GM19023 (cell line): ENCODE data around the gene LHX6.
A peak's percentile ranks its signal among the peaks of the same experiment; 100 is the strongest.

Experiments used
- ATAC-seq: cut with Tn5 transposase; IDR thresholded peaks from one replicate; pipeline ENCODE4 v1.9.1; 2021; ENCODE audit warnings: mild to moderate bottlenecking, moderate library complexity; ENCODE audit not compliant: unreplicated experiment

Gene LHX6

DNA sequence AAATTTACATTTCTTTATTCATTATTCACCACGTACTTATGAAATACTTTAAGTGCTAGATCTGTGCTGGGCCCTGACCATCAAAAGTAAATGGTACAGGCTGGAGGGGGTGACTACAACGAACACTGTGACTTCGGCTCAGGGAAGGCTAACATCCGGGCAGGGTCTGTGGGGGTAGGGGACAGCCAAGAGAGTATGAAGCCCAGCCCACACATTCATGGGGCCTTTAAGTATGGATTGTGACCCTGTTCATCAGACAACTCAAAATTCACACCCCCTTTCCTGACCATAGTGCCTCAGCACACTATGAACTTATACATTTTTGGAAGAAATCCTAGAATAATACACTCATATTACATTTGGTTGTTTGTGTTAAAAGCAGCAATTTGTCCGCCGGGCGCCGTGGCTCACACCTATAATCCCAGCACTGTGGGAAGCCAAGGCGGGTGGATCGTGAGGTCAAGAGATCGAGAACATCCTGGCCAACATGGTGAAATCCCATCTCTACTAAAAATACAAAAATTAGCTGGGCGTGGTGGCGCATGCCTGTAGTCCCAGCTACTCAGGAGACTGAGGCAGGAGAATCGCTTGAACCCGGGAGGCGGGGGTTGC lies 35.7 kb downstream of the LHX6 start:
- no peak for ATAC-seq

DNA sequence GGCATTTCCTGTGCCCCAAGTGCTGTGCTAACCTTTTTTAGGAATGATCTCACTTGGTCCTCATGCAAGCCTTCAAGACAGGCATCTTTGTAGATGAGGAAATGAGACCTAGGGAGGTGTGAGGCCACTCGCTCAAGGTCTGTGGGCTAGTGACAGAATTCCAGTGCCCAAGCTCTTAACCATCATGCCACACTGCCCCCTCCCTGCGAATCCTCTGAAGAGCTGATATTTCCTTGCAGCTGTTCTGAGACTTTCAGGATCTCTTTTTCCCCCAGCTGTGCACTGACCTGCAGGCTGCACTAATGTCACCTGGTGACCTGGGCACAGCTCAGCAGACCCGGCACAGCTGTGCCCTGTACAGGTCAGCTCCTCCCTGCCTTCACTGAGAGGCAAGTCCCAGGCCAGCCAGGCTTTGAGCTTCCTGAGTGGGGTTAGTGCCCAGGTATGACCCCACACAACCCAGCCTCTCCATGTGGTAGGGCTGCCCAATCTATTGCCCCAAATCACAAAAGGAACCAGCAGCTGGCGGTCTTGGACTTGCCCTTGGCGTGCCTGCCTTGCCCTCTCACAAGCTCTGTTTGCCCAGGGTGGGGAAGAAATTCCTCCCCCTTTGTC lies 36.4 kb downstream of the LHX6 start:
- no peak for ATAC-seq

DNA sequence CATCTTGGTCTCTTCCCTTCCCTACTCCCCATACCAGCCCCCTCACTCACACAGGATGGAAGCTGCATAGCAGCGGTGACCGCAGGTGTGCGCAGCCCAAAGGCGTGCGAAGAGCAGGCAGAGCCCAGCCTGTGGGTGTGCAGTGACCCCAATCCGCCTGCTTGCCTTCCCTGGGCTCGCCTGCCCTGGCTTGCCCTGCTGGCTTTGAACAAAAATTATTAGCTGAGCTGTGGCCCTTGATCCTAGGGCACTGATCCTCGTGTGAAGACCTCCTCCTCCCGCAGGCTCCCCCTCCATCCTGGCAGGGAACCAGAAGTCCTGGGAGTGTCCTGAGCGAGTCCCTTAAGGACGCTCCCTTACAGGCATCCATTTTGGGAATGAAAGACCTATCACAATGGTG lies 37.2 kb downstream of the LHX6 start:
- ATAC-seq, result no peak

DNA sequence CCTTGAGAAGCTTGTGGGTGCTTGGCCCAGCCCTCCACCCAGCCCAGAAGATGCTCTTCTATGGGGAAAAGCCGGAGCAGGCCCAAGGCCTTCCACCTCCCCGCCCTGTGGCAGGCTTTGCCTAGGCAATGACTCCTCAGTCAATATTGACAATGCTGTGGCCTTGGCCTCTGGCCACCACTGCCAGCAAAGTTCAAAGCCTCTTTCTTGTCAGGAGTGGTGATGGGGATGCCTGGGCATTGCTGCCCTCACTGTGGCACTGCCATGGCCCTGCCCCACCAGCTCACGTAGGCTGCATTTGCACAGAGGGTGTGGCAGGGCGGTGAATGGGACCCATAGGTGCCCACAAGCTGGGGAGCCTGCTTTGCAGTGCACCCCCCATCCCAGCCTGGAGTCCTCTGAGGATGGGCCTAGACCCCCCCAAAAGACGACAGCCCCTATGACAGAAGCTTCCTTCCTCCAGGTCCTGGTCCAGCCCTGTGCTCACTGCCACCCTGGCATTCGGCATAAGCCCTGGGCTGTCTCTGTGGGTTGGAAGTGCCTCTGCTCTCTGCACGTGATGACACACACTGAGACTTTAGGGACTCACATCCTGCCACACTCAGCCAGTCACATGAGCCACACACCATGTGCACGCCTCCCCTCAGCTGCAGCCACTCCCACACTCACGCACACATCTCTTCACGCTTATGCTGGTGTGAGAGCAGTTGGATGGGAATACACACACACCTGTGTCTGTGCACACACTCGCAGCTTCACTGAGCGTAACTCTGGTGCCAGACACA lies 38.0 kb downstream of the LHX6 start:
- ATAC-seq, result no peak

DNA sequence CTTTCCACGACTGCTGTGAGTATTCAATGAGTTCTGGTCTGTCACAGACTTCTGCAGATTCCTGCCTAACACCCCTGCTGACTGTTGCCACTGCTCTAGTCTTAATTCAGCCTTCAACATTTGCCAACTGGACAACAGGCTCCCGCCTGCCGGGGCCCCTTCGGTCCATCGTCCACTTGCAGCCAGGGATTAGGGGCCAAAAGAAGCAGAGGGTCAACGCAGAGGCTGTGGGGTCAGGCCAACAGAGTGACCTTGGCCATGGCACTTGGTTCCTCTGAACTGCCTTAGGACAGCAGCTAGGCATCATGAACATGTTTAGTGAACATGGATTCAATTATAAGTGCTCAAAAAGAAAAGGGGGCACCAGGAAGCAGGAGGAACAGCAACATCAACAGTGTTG lies 40.4 kb downstream of the LHX6 start:
- ATAC-seq, result no peak

DNA sequence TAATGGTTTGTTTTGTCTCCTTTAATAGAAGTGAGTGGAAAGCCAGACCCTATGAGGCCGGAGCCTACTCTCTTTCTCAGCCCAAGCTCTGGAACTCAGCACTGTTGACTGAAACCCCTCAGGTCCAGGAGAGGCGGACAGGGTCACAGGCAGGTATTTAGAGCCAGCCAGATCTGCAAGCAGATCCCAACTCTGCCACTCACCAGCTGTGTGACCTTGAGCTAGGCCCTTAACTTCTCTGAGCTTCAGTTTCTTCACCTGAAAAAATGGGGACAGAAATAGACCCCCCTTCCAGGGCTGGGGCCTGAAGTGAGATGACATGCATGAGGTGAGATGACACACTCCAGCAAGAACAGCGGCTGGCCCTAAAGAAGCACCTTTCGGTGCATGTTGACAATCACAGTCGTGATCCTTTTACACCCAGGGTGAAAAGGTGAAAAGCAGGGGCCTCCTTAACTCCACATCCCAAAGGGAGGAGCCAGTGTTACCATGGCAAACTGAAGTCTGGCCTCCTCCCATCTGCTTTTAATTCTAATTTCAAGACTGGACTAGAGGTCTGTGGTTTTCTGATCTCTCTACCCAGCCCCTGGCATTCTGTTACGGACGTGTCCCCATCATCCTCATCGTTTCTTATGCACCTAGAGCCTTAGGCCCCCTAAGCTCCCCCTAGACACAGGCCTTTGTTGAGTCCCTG lies 41.8 kb downstream of the LHX6 start:
- no peak for ATAC-seq

DNA sequence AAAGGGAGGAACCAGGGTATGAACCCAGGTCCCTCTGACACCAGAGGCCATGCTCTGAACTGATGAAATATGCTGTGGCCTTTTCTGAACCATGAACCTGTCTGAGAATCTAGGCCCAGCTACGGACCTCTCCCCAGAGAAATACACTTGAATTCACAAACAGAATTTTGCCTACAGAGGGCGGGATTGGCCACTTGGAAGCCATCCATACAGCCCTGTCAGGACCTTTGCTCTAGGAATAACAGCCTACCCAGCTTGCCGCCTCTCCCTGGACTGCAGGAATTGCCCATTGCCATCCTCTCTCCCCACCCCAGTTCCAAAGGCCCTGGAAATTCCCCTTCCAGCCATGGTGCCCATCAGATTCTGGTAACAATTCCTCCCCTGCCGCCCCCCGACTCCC lies 42.5 kb downstream of the LHX6 start:
- no peak for ATAC-seq

DNA sequence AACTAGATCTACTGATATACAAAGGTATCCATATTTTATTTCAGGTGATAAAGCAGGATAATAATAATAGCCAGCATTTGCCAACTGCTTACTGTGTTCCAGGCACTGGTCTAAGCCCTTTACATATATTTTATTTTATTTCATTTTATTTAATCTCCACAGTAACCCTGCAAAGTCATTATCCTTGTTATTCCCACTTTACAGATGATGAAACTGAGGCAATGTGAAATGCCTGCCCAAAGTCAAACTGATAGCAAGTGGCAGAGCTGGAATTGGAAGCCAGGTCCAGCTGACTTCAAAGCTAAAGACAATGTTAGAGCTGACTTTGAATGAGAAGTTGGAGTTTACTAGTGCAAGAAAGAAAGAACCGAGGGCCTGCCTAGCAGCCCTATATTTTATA lies 44.2 kb downstream of the LHX6 start:
- no peak for ATAC-seq

DNA sequence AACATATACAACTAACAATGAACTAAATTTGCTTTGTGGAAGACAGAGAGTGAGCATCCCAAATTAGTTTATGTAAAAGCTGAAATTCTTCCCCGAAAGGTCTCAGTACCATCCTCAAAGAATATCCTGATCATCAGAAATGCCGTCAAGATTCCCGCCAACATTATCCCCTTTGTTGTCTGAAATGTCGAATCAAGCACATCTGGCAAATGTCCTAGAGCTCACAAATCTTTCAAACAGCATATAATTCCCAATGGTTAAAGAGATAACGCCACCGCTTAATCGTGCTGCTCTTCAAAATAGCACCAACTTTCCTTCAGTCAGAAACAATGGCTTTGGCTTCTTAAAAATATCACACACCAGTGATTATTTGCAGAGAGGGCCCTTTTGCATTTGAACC lies 45.3 kb downstream of the LHX6 start:
- ATAC-seq, result no peak

DNA sequence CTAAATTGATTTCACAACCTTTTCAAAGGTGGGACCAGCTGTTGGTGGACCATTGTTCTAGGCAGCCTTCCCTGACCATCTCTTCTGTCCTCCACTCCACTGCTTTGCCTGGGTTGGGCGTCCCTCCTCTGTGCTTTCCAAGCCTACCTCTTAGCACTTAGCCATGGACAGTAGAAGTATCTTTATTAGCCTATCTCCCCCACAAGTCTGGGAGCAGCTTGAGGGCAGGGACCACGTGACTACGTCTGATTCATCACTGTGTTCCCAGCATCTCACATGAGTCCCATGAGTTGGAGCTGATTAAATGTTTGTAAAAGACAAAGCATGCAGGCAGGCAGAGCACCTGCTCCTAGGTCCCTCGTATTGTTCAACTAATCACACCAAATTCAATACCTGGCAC lies 48.1 kb downstream of the LHX6 start:
- ATAC-seq, result no peak

DNA sequence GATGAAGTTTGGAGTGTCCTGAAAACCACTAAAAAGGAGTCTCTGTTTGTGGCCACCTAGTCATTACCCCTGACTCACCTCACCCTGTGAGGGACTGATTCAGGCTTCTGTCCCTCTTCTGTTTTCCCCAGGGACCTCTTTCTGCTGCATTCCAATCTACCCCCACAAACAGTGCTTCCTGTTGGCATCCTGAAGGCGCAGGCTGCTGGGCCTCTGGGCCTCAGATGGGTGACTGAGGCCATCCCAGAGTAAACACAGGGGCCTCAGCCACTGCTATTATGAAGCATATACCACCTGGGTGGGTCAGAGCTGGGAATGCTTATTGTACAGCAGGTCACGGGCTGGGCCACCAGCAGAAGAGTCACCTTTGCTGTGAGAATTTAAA lies 49.1 kb downstream of the LHX6 start:
- ATAC-seq, result no peak

DNA sequence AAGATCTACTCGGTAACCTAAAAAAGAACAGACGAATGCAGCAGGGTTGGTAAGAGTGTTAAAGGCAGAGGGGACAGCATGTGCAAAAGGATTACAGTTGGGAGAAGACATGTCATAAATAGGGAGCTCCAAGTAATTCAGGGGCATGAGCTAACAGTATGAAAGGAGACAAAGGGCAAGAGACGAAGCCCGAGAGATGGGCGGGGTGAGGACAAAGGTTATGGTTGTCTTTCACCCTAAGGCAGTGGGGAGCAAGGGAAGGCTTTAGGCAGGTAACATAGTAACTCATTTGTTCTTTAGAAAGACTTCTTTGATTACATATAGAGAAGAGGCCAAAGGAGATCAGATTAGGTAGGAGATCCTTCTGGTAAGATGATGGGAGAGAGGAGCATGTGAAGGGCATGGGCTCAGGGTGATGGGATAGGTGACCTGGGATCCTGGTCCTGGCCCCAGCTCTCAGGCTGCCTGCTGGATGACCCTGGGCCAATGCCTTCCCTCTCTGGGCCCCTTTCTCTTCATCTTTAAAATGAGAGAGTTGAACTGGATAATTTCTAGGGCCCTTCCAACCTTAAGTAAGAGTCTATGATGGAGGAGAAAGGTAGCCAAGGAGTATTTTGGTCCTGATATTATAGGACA lies 49.6 kb downstream of the LHX6 start:
- ATAC-seq, result no peak

DNA sequence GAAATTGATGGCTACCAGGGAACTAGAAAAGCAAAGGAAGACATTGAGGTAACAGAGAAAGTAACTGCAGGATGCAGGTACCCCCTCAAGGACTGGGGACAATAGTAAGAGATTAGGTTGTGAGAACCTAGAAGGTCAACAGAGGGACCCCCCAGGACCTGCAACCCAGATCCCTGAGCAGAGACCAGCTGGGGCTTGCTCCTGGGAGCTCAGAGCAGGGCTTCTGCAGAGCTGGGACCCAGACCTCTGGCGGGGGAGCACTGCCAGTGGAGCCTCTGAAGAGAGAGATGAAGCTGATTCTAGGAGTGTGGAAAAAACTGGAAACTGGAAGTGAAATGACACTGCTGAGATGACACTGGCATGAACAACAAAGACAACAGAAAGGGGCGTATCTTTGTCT lies 51.8 kb downstream of the LHX6 start:
- ATAC-seq, result no peak

DNA sequence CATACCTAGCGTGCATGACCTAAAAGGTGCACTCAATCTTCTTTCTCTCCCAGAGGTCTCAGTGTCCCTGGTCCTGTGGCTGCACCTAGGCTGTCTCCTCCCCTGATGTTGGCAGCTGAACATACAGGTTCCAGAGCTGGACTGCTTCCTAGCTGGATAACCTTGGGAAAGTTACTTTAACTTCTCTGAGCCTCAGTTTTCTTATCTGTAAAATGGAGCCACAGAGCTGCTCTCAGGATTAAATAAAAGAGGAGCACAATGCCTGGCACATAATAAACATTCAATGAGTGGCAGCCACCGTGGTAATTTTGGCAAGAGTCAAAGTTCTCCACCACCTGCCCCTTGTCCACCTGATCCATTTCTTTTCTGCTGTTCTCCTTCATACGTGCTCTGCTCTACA lies 55.1 kb downstream of the LHX6 start:
- no peak for ATAC-seq

DNA sequence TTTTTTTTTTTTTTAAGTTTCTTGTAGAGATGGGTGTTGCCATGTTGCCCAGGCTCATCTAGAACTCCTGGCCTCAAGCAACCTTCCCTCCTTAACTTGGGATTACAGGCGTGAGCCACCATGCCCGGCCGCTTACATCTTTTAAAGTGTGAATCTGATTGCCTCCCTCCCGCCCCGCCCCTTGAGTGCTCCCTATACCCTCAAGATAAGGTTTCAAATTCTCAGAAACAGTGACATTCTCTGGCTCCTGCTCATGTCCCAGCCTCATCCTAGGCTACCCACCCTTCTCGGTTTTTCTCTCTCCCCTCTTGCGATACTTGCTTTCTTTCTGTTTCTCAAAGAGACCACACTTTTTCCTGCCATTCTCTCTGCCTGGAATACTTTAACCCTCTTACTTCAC lies 56.6 kb downstream of the LHX6 start:
- no peak for ATAC-seq

DNA sequence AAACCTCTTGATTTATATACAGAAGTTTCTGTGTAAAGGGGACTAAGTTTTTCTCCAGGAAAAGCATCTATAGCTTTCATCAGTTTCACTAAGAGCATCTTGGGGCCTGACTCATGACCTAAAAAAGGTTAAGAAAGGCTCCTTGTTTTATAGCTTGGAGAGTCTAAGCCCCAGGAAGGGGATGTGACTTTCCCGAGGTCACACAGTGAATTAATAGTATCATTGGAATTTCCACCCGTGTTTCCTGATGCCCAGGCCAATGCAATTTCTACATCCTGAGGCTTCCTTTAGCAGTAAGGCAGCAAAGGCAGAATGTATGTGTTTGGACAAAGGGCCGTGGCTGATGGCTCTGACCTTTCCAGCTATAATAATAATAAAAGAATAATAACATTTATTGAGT lies 60.4 kb downstream of the LHX6 start:
- ATAC-seq, result no peak

DNA sequence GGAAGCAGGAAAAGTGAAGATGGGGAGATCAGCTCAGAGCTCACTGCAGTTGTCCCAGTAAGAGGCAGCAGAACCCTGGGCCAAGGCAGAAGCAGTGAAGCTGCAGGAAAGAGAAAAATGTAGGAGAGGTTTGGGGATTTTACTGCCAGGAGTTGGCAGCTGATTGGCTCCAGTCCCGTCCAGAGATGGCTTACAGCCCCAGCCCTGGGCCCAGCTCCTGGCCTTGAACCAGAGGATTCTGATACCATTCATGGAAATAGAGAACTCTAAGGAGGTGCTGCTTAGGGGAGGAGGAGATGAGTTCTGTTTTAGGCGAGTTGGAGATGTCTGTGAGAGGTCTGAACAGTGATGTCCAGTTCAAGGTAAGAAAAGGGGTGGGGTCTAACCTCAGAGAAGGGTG lies 64.5 kb downstream of the LHX6 start:
- ATAC-seq, result no peak

DNA sequence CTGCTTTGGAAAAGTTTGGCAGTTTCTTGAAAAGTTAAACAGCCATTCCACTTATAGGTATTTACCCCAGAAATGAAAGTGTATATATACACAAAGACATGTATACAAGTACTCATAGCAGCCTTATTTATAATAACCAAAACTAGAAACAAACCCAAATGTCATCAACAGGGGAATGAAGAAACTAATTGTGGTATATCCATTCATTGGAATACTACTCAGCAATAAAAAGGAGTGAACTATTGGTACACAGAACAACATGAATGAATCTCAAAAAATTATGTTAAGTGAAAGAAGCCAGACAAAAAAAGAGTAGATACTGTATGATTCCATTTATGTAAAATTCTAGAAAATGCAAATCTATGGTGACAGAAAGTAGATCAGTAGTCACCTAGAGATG lies 66.3 kb downstream of the LHX6 start:
- no peak for ATAC-seq

DNA sequence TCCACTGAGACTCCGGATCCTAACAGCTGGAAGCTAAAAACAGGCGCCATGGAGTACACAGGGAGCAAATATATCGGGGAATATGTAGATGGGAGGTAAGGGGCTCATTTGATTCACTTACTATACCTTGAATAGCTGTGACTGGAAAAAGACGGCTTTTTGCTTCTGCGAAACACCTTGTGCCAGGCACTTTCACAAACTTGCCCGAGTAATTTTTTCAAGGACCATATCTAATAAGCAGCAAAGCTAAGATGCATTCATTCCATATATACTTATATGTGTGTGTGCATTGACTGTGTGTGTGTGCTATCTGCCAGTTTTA lies 68.9 kb downstream of the LHX6 start:
- no peak for ATAC-seq

DNA sequence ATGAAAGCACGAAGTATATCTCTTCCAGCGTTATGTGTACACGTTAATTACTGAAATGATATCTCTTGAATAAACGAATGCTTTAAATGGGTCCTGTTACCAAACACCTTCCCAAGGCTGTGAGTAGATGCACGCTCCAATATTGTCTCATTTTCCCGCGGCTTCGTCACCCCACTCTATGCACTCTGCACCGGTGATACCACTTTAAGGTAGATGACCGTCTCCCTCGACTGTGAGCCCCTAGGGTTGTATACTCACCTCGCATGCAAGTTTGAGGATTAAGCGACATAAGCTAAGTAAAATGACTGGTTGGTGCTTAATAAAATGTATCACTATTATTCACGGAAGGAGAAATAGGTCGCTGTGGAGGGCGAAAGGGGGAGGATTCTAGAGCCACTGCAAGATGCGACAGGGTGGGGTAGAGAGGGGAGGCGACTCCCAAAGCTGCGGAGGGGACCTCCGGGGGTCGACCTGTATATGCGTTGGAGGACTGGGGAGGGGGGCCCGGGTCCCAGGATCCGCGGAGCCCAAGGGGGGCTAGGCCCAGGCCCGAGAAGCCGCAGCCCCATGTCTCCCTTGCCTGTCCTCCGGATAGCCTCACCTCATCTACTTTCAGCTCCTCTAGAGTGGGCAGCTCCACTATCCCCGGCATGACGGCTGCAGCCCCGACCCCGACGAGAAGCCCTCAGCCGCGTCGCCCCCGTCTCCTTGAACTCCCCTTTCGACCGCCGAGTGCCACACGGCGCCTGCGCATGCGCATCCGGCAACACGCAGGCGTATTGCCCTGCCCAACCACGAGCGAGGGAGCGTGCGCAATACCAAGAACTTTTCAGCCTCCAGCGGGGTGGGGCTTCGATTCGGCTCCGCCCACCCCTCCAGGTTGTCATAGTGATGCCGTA lies 69.5 kb downstream of the LHX6 start, which contains the start of the genes MORN5 and NDUFA8:
TSS of gene MORN5 (plus strand) at position 883 of the 899 bp plus-strand sequence. CDS start 65 bp downstream, outside the sequence.
TSS of gene NDUFA8 (minus strand) at position 754 of the 899 bp plus-strand sequence. CDS start at position 652, 102 bp downstream.
- peak; percentile 95 for ATAC-seq
